ENCODE results near the gene PTGDR. TPM values are rescaled to one million over a fixed set of nuclear protein-coding genes. Genes with fewer than 3 reads are reported as not detected.

The PTGDR gene
- total RNA-seq, 1 experiment from 2014 or later: not detected

DNA sequence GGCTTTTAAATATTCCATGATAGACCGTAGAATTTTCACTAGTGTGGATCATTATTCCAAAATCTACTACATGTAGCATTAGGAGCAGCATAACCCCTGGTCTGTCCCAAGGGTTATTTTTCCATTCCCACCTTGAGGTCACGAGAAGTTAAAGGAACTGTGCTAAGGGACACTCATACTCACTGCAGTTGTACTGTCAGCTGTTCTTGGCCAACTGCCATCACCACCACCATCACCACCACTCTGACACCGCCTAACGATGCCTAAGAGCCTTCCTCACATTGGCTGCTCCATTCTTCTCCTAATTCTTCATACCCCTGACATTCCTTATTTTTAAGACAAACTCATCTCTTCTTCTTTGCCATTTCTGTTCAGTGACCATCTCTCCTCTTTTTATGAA, 13.4 kb upstream of the PTGDR start:
- no peaks in the 10 kb centered on the region for H3K79me2 ChIP-seq (ENCODE audit: low read length)
- POLR2A ChIA-PET (ENCODE audit: unreplicated experiment): no interaction called here

DNA sequence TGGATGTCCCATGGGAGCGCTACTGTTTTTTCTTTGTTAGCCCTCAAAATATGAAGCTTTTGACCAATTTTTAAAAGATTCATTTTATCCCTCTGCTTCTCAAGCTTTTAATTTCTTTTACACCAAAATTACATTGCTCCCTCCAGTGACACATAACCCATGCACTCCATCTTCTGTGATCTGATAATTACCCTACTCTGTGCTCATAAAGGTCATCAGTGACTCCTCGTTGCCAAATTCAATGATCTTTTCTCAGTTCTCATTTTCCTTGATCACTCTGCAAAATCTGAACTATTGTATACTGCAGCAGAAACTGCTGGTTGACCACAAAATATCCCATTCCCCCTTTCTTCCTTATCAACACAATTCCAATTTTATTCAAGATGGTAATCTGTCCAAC, 8.7 kb upstream of the PTGDR start:
- Histone ChIP-seq H2AFZ (ENCODE audit: low read length) (no peak overlapping the region), H3K79me2 (ENCODE audit: low read length) (no peaks in the 10 kb centered on the region), H3K36me3 (ENCODE audit: low read depth, low read length) (no peaks in the 10 kb centered on the region), H3K4me3 (ENCODE audit: low read length) (no peak overlapping the region), H3K4me1 (ENCODE audit: insufficient read depth, low read length) (no peaks in the 10 kb centered on the region), H3K27me3 (ENCODE audit: low read length) (no peaks in the 10 kb centered on the region), H3K9me3 (ENCODE audit: low read length) (no peaks in the 10 kb centered on the region), H4K20me1 (ENCODE audit: low read length) (no peaks in the 10 kb centered on the region), H3K4me2 (ENCODE audit: low read length) (no peak overlapping the region), H3K27ac (ENCODE audit: low read length) (no peak overlapping the region), H3F3A (ENCODE audit: low read length, unreplicated experiment) (no peaks in the 10 kb centered on the region), H3K9ac (ENCODE audit: low read length) (no peak overlapping the region), H3K9me2 (replicated peaks; ENCODE audit: low read length) (no peaks in the 10 kb centered on the region)
- POLR2A ChIA-PET (ENCODE audit: unreplicated experiment): no interaction called here
- intact Hi-C loops (cut with micrococcal nuclease): no loop called here
- CTCF ChIA-PET: interaction anchor here (0.7 kb wide), 1 partner anchor 112 kb away, joined by 3 read pairs; no protein-coding TSS in a partner anchor
- TF ChIP-seq EZH2phosphoT487 (IDR thresholded peaks at IDR 0.05; ENCODE audit: borderline replicate concordance, low read length) (no peak), EZH2 (IDR thresholded peaks at IDR 0.05; ENCODE audit: low read length, unreplicated experiment) (no peak), CTCF (conservative IDR thresholded peaks at IDR 0.05; ENCODE audit: low read depth, low read length) (no peak)
- no TSS peak for BruUV-seq (replicated peaks)
- no peak for ATAC-seq
- DNase-seq: no peak

More for the DNA sequence above, 13.4 kb upstream of the PTGDR start:
- Histone ChIP-seq H3K9ac (ENCODE audit: low read length) (no peak overlapping the region), H3K27ac (ENCODE audit: low read length) (no peak overlapping the region), H3K36me3 (ENCODE audit: low read depth, low read length) (no peaks in the 10 kb centered on the region), H3K4me1 (ENCODE audit: insufficient read depth, low read length) (no peaks in the 10 kb centered on the region), H3K9me3 (ENCODE audit: low read length) (no peaks in the 10 kb centered on the region), H3K4me2 (ENCODE audit: low read length) (no peak overlapping the region), H3K27me3 (ENCODE audit: low read length) (peaks cover 11% of the 10 kb centered on the region; the same call in 1 of the 2 replicates), H4K20me1 (ENCODE audit: low read length) (no peaks in the 10 kb centered on the region), H2AFZ (ENCODE audit: low read length) (no peak overlapping the region), H3F3A (ENCODE audit: low read length, unreplicated experiment) (no peaks in the 10 kb centered on the region), H3K4me3 (ENCODE audit: low read length) (no peak overlapping the region), H3K9me2 (replicated peaks; ENCODE audit: low read length) (no peaks in the 10 kb centered on the region)
- no peak for TF ChIP-seq CTCF (conservative IDR thresholded peaks at IDR 0.05; ENCODE audit: low read depth, low read length)
- TF ChIP-seq EZH2 (IDR thresholded peaks at IDR 0.05; ENCODE audit: low read length, unreplicated experiment): no peak
- no peak for TF ChIP-seq EZH2phosphoT487 (IDR thresholded peaks at IDR 0.05; ENCODE audit: borderline replicate concordance, low read length)
- CTCF ChIA-PET: no interaction called here
- no peak for ATAC-seq
- no TSS peak for BruUV-seq (replicated peaks)
- intact Hi-C loops (cut with micrococcal nuclease): no loop called here
- no peak for DNase-seq

- no peak overlapping the region for H3K9ac ChIP-seq (ENCODE audit: low read length)
- no peaks in the 10 kb centered on the region for H3K27me3 ChIP-seq (ENCODE audit: low read length)
- no TSS peak for BruUV-seq (replicated peaks)
- DNase-seq (no peak), ATAC-seq (no peak)
- H3K4me3 ChIP-seq (ENCODE audit: low read length): no peak overlapping the region
- no peaks in the 10 kb centered on the region for H3K4me1 ChIP-seq (ENCODE audit: insufficient read depth, low read length)
- CTCF ChIA-PET: no interaction called here
- no peaks in the 10 kb centered on the region for H3K9me3 ChIP-seq (ENCODE audit: low read length)
- intact Hi-C loops (cut with micrococcal nuclease): no loop called here
- H3K27ac ChIP-seq (ENCODE audit: low read length): no peak overlapping the region
- H2AFZ ChIP-seq (ENCODE audit: low read length): no peak overlapping the region
- no peaks in the 10 kb centered on the region for H3K9me2 ChIP-seq (replicated peaks; ENCODE audit: low read length)
- H3F3A ChIP-seq (ENCODE audit: low read length, unreplicated experiment): no peaks in the 10 kb centered on the region
- no peaks in the 10 kb centered on the region for H3K79me2 ChIP-seq (ENCODE audit: low read length)
- no peak overlapping the region for H3K4me2 ChIP-seq (ENCODE audit: low read length)
- no peaks in the 10 kb centered on the region for H4K20me1 ChIP-seq (ENCODE audit: low read length)
- TF ChIP-seq CTCF (conservative IDR thresholded peaks at IDR 0.05; ENCODE audit: low read depth, low read length) (no peak), EZH2 (IDR thresholded peaks at IDR 0.05; ENCODE audit: low read length, unreplicated experiment) (no peak), EZH2phosphoT487 (IDR thresholded peaks at IDR 0.05; ENCODE audit: borderline replicate concordance, low read length) (no peak)
- POLR2A ChIA-PET (ENCODE audit: unreplicated experiment): no interaction called here
- H3K36me3 ChIP-seq (ENCODE audit: low read depth, low read length): no peaks in the 10 kb centered on the region
Observed at GRCh38 chr14:52259434-52259833, 8.1 kb upstream of the PTGDR start.
